HCT116 (cell line): ENCODE results near the gene MOCS1.

Experiments
- CEBPB ChIP-seq: IDR thresholded peaks from 2 replicates; pipeline ENCODE4 v1.6.1; 2012; ENCODE audit warnings: low read depth
- ELF1 ChIP-seq: IDR thresholded peaks from 2 replicates; pipeline ENCODE4 v1.6.1; 2012; ENCODE audit warnings: low read depth, borderline replicate concordance
- EZH2 ChIP-seq: fragments of 200-600 bp; sonication (generic); IDR thresholded peaks from 2 replicates; pipeline ENCODE4 v1.6.1; 2017; ENCODE audit warnings: antibody characterized with exemption, mixed run types
- EZH2phosphoT487 ChIP-seq: fragments of 200-600 bp; IDR thresholded peaks from 2 replicates; pipeline ENCODE4 v1.6.1; 2018; ENCODE audit warnings: antibody characterized with exemption, borderline replicate concordance
- FOSL1 ChIP-seq: IDR thresholded peaks from 2 replicates; pipeline ENCODE4 v1.6.1; 2012; ENCODE audit warnings: low read depth
- JUND ChIP-seq: IDR thresholded peaks from 2 replicates; pipeline ENCODE4 v1.6.1; 2012
- POLR2A ChIP-seq: IDR thresholded peaks from 2 replicates; pipeline ENCODE4 v1.7.0; 2011; ENCODE audit warnings: borderline replicate concordance; ENCODE audit not compliant: insufficient read depth, insufficient read length; ENCODE audit errors: extremely low read depth
- POLR2AphosphoS5 ChIP-seq: IDR thresholded peaks from 2 replicates; pipeline ENCODE4 v1.6.1; 2011; ENCODE audit warnings: mild to moderate bottlenecking, low read depth, low read length, moderate library complexity
- SP1 ChIP-seq: IDR thresholded peaks from 2 replicates; pipeline ENCODE4 v1.6.1; 2012; ENCODE audit warnings: low read depth
- TF ChIP-seq, protein P1 (sequence below), 3 experiments: fragments of 200-600 bp in 1 of 3; sonication (generic) in 1 of 3; IDR thresholded peaks in 2 of 3; conservative IDR thresholded peaks in 1 of 3; 2 replicates each; pipeline ENCODE4 v1.5.1; 2012 to 2017; ENCODE audit warnings: low read depth in 2 of 3, low read length in 2 of 3, antibody characterized with exemption in 1 of 3, borderline replicate concordance in 1 of 3, control low read depth in 1 of 3, mild to moderate bottlenecking in 1 of 3, mixed read lengths in 1 of 3, mixed run types in 1 of 3, moderate library complexity in 1 of 3; ENCODE audit not compliant: insufficient read depth in 1 of 3
- TF ChIP-seq, protein P2 (sequence below): IDR thresholded peaks from 2 replicates; pipeline ENCODE4 v1.6.1; 2012
- TF ChIP-seq, protein P3 (sequence below): IDR thresholded peaks from 2 replicates; pipeline ENCODE4 v1.6.1; 2012
- TF ChIP-seq, protein P4 (sequence below): IDR thresholded peaks from 2 replicates; pipeline ENCODE4 v1.6.1; 2012; ENCODE audit warnings: low read depth

DNA sequence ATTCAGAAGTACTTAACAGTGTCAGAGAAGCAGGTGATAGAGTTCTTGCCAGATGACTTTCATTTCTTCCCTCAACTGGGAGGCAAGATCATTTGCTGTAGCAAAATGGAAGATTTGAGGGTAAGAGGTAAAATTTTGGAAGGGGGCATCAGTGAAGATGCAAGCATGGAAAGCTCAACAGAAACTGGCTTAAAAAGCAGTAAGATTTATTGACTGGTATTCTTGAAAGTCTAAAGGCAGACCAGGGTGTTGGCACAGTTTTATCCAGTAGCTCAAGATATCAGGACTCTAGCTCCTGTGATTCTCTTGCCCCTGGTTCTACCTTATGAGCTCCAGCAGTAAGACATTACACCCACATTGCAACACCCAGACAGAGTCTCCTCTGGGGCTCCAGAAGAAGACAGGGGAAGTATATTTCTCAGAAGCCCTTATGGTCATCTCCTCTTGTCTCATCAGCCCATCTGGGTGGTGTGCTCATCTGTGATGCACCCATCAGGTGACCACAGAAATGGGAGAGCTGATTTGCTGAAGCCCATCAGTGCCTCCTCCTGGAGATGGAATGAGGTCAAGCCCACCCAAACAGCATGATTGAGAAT lies 16.0 kb upstream of the MOCS1 start:
- TF ChIP-seq, protein P1, sequence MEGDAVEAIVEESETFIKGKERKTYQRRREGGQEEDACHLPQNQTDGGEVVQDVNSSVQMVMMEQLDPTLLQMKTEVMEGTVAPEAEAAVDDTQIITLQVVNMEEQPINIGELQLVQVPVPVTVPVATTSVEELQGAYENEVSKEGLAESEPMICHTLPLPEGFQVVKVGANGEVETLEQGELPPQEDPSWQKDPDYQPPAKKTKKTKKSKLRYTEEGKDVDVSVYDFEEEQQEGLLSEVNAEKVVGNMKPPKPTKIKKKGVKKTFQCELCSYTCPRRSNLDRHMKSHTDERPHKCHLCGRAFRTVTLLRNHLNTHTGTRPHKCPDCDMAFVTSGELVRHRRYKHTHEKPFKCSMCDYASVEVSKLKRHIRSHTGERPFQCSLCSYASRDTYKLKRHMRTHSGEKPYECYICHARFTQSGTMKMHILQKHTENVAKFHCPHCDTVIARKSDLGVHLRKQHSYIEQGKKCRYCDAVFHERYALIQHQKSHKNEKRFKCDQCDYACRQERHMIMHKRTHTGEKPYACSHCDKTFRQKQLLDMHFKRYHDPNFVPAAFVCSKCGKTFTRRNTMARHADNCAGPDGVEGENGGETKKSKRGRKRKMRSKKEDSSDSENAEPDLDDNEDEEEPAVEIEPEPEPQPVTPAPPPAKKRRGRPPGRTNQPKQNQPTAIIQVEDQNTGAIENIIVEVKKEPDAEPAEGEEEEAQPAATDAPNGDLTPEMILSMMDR (IDR thresholded peaks at IDR 0.05 in 2 of 3, conservative IDR thresholded peaks at IDR 0.05 in 1 of 3; ENCODE audit: borderline replicate concordance in 1 of 3, insufficient read depth in 1 of 3, low read depth in 2 of 3, low read length in 2 of 3), result no peak
- no peak for TF ChIP-seq SP1
- TF ChIP-seq, protein P2, sequence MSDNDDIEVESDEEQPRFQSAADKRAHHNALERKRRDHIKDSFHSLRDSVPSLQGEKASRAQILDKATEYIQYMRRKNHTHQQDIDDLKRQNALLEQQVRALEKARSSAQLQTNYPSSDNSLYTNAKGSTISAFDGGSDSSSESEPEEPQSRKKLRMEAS, result no peak
- TF ChIP-seq CEBPB, result no peak
- no peak for TF ChIP-seq ELF1
- TF ChIP-seq EZH2, result no peak
- TF ChIP-seq POLR2A, result no peak
- TF ChIP-seq JUND, result no peak
- no peak for TF ChIP-seq POLR2AphosphoS5
- no peak for TF ChIP-seq FOSL1
- TF ChIP-seq EZH2phosphoT487, result no peak
- TF ChIP-seq, protein P3, sequence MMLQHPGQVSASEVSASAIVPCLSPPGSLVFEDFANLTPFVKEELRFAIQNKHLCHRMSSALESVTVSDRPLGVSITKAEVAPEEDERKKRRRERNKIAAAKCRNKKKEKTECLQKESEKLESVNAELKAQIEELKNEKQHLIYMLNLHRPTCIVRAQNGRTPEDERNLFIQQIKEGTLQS, result no peak
- TF ChIP-seq, protein P4, sequence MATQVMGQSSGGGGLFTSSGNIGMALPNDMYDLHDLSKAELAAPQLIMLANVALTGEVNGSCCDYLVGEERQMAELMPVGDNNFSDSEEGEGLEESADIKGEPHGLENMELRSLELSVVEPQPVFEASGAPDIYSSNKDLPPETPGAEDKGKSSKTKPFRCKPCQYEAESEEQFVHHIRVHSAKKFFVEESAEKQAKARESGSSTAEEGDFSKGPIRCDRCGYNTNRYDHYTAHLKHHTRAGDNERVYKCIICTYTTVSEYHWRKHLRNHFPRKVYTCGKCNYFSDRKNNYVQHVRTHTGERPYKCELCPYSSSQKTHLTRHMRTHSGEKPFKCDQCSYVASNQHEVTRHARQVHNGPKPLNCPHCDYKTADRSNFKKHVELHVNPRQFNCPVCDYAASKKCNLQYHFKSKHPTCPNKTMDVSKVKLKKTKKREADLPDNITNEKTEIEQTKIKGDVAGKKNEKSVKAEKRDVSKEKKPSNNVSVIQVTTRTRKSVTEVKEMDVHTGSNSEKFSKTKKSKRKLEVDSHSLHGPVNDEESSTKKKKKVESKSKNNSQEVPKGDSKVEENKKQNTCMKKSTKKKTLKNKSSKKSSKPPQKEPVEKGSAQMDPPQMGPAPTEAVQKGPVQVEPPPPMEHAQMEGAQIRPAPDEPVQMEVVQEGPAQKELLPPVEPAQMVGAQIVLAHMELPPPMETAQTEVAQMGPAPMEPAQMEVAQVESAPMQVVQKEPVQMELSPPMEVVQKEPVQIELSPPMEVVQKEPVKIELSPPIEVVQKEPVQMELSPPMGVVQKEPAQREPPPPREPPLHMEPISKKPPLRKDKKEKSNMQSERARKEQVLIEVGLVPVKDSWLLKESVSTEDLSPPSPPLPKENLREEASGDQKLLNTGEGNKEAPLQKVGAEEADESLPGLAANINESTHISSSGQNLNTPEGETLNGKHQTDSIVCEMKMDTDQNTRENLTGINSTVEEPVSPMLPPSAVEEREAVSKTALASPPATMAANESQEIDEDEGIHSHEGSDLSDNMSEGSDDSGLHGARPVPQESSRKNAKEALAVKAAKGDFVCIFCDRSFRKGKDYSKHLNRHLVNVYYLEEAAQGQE, result no peak
